ENCODE results near the gene GLI3. TPM values are rescaled to one million over a fixed set of nuclear protein-coding genes. Genes with fewer than 3 reads are reported as not detected.

The GLI3 gene
- total RNA-seq, 2 donors from 2014 or later, result 6.0 to 8.1 TPM

- DNase-seq (no peak), ATAC-seq (no peak)
- intact Hi-C loops (cut with DNase I), result no loop called here
These were observed 137.4 kb downstream of the GLI3 start for GRCh38 chr7:42099470-42100155.

GRCh38 chr7:42099066-42099465, 137.9 kb downstream of the GLI3 start:
- ATAC-seq (no peak), DNase-seq (no peak)
- intact Hi-C loops (cut with DNase I), result no loop called here

GRCh38 chr7:42097752-42098151, 139.3 kb downstream of the GLI3 start:
- DNase-seq (no peak), ATAC-seq (peak in 1 of 2 donors; percentile 13)
- intact Hi-C loops (cut with DNase I), result no loop called here

- intact Hi-C loops (cut with DNase I), result no loop called here
- DNase-seq, result peak; percentile 61
- peak; percentile 88 to 90 for ATAC-seq
These were observed 140.1 kb downstream of the GLI3 start for GRCh38 chr7:42096681-42097561.

GRCh38 chr7:42096268-42096667, 140.7 kb downstream of the GLI3 start:
- ATAC-seq (no peak), DNase-seq (no peak)
- intact Hi-C loops (cut with DNase I), result no loop called here

- intact Hi-C loops (cut with DNase I), result no loop called here
- no peak for DNase-seq
- no peak for ATAC-seq
These were observed 141.2 kb downstream of the GLI3 start for GRCh38 chr7:42095791-42096190.

GRCh38 chr7:42093349-42093905, 143.6 kb downstream of the GLI3 start:
- ATAC-seq (no peak), DNase-seq (no peak)
- intact Hi-C loops (cut with DNase I), result no loop called here

GRCh38 chr7:42091461-42092291, 145.3 kb downstream of the GLI3 start:
- ATAC-seq (no peak), DNase-seq (no peak)
- intact Hi-C loops (cut with DNase I), result no loop called here

GRCh38 chr7:42090806-42091205, 146.2 kb downstream of the GLI3 start:
- intact Hi-C loops (cut with DNase I), result no loop called here
- no peak for ATAC-seq

GRCh38 chr7:42090056-42090455, 147.0 kb downstream of the GLI3 start:
- DNase-seq (no peak), ATAC-seq (no peak)
- intact Hi-C loops (cut with DNase I), result no loop called here

More at GRCh38 chr7:42090806-42091205, 146.2 kb downstream of the GLI3 start:
- no peak for DNase-seq

GRCh38 chr7:42087616-42088015, 149.4 kb downstream of the GLI3 start:
- intact Hi-C loops (cut with DNase I), result no loop called here

GRCh38 chr7:42085531-42085930, 151.5 kb downstream of the GLI3 start:
- intact Hi-C loops (cut with DNase I), result no loop called here
- ATAC-seq, result peak in 1 of 2 donors; percentile 29
- DNase-seq, result no peak

More at GRCh38 chr7:42087616-42088015, 149.4 kb downstream of the GLI3 start:
- ATAC-seq, result no peak
- no peak for DNase-seq

- intact Hi-C loops (cut with DNase I), result no loop called here
- no peak for DNase-seq
- no peak for ATAC-seq
These were observed 152.7 kb downstream of the GLI3 start for GRCh38 chr7:42084263-42084662.

- intact Hi-C loops (cut with DNase I), result no loop called here
- DNase-seq (no peak), ATAC-seq (no peak)
These were observed 153.7 kb downstream of the GLI3 start for GRCh38 chr7:42083284-42083683.

- ATAC-seq, result no peak
- DNase-seq, result no peak
- intact Hi-C loops (cut with DNase I), result no loop called here
These were observed 154.9 kb downstream of the GLI3 start for GRCh38 chr7:42082144-42082543.

- no peak for DNase-seq
- intact Hi-C loops (cut with DNase I), result no loop called here
- ATAC-seq, result no peak
These were observed 155.3 kb downstream of the GLI3 start for GRCh38 chr7:42081671-42082070.

- DNase-seq, result no peak
- intact Hi-C loops (cut with DNase I), result no loop called here
These were observed 156.0 kb downstream of the GLI3 start for GRCh38 chr7:42080841-42081586.

GRCh38 chr7:42077271-42078135, 159.5 kb downstream of the GLI3 start:
- intact Hi-C loops (cut with DNase I), result no loop called here
- ATAC-seq (no peak), DNase-seq (no peak)

More at GRCh38 chr7:42080841-42081586, 156.0 kb downstream of the GLI3 start:
- ATAC-seq, result no peak

Data from left cardiac atrium (tissue), 4 donors.